ENCODE results near the gene MYO1B. TPM values are rescaled to one million over a fixed set of nuclear protein-coding genes. Genes with fewer than 3 reads are reported as not detected.

MYO1B gene
- total and polyA plus RNA-seq, 2 of the 4 experiments (the other 2 are of a cell fraction) = 57.2 to 116 TPM

DNA sequence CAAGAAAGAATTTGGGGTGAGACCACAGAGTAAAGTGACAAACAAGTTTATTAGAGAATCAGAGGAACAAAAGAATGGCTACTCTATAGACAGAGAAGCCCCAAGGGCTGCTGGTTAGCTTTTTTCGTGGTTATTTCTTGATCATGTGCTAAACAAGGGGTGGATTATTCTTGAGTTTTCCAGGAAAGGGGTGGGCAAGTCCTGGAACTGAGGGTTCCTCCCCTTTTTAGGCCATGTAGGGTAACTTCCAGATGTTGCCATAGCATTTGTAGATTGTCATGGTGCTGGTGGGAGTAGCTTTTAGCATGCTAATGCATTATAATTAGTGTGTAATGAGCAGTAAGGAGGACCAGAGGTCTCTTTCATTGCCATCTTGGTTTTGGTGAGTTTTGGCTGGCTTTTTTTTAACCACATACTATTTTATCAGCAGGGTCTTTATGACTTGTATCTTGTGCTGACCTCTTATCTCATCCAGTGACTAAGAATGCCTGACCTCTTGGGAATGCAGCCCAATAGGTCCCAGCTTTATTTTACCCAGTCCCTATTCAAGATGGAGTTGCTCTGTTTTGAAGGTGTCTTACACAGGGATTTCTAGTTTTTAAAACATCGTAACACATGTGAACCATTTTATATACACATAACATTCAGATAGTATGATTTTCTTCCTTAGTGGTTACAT lies 77.8 kb downstream of the MYO1B start:
- no peak overlapping the region for H2BK5ac ChIP-seq (ENCODE audit: low read depth, low read length, poor library complexity, severe bottlenecking)
- intact Hi-C loops (cut with micrococcal nuclease) = no loop called here

More for the DNA sequence above, 77.8 kb downstream of the MYO1B start:
- in situ Hi-C loops (cut with MboI; ENCODE audit: low sequenced_read_pairs) (no loop called here), dilution Hi-C loops (cut with HindIII; ENCODE audit: low sequenced_read_pairs, unreplicated experiment) (no loop called here)
- Histone ChIP-seq H3K18ac (ENCODE audit: low read depth, low read length) (no peak overlapping the region), H3K4ac (ENCODE audit: low read depth, low read length) (no peak overlapping the region), H2BK120ac (ENCODE audit: low read depth, low read length) (no peak overlapping the region), H3K36me3 (ENCODE audit: control insufficient read depth, insufficient read depth, low read length) (peaks cover 3% of the 10 kb centered on the region), H3K4me3 (ENCODE audit: insufficient read depth, low read depth, low read length) (no peak overlapping the region), H2AK9ac (replicated peaks; ENCODE audit: low read depth, low read length, poor library complexity) (no peak overlapping the region), H4K8ac (ENCODE audit: low read depth in 2 of 2, low read length in 2 of 2) (no peak overlapping the region), H2BK15ac (ENCODE audit: low read depth, low read length) (no peak overlapping the region), H3K9me3 (ENCODE audit: control insufficient read depth, insufficient read depth, low read length) (no peaks in the 10 kb centered on the region), H3K9ac (ENCODE audit: low read depth, low read length) (no peak overlapping the region), H3K27ac (ENCODE audit: insufficient read depth, low read length) (no peak overlapping the region), H3K4me1 (ENCODE audit: control insufficient read depth, insufficient read depth, low read length) (peaks cover 19% of the 10 kb centered on the region), H3K79me1 (ENCODE audit: low read depth in 1 of 2, low read length in 2 of 2) (peaks cover 23 to 79% of the 10 kb centered on the region in 2 experiments), H3K4me2 (ENCODE audit: low read depth, low read length) (no peak overlapping the region), H3K27me3 (ENCODE audit: control insufficient read depth, insufficient read depth, low read length) (no peaks in the 10 kb centered on the region), H2AFZ (replicated peaks; ENCODE audit: low read length, poor library complexity) (no peak overlapping the region), H3K56ac (ENCODE audit: extremely low read depth, insufficient read depth, low read length) (no peak overlapping the region), H3K14ac (replicated peaks; ENCODE audit: low read depth, low read length) (no peak overlapping the region), H4K5ac (ENCODE audit: low read depth, low read length) (no peak overlapping the region), H2BK20ac (ENCODE audit: low read depth, low read length) (no peak overlapping the region), H4K20me1 (ENCODE audit: insufficient read depth, low read length) (peaks cover 23% of the 10 kb centered on the region), H4K91ac (ENCODE audit: insufficient read depth, low read depth, low read length) (no peak overlapping the region), H3K9me1 (ENCODE audit: insufficient read depth, low read length) (peaks cover 12% of the 10 kb centered on the region), H2AK5ac (ENCODE audit: low read depth, low read length) (no peak overlapping the region), H3K23ac (ENCODE audit: low read depth, low read length) (no peak overlapping the region; the same call in 1 of the 2 replicates)
- ChIA-PET CTCF (interaction anchor here (0.8 kb wide), 1 partner anchor 99 kb away, joined by 3 read pairs; no protein-coding TSS in a partner anchor), POLR2A (ENCODE audit: unreplicated experiment) (no interaction called here)
- ATAC-seq (ENCODE audit: low read depth) (no peak), DNase-seq (no peak)
- WGBS, 2 experiments (ENCODE audit: extremely low coverage in 2 of 2, insufficient read length in 1 of 2) = no CpG with 5 or more reads among the region's 2 CpGs
- no peak for TF ChIP-seq RCOR1 (IDR thresholded peaks at IDR 0.05; ENCODE audit: insufficient replicate concordance, low read length)
- TF ChIP-seq MAFK (IDR thresholded peaks at IDR 0.05; ENCODE audit: low read depth, low read length) = no peak
- TF ChIP-seq CEBPB (IDR thresholded peaks at IDR 0.05; ENCODE audit: low read depth, low read length) = no peak
- no peak for TF ChIP-seq RAD21 (IDR thresholded peaks at IDR 0.05; ENCODE audit: low read length)
- TF ChIP-seq, protein P1, sequence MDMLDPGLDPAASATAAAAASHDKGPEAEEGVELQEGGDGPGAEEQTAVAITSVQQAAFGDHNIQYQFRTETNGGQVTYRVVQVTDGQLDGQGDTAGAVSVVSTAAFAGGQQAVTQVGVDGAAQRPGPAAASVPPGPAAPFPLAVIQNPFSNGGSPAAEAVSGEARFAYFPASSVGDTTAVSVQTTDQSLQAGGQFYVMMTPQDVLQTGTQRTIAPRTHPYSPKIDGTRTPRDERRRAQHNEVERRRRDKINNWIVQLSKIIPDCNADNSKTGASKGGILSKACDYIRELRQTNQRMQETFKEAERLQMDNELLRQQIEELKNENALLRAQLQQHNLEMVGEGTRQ (IDR thresholded peaks at IDR 0.05; ENCODE audit: low read depth, low read length) = no peak
- TF ChIP-seq FOS (IDR thresholded peaks at IDR 0.05; ENCODE audit: low read depth, low read length) = no peak
- no peak for TF ChIP-seq NFE2L2 (IDR thresholded peaks at IDR 0.05; ENCODE audit: low read depth, low read length)
- TF ChIP-seq, protein P2, sequence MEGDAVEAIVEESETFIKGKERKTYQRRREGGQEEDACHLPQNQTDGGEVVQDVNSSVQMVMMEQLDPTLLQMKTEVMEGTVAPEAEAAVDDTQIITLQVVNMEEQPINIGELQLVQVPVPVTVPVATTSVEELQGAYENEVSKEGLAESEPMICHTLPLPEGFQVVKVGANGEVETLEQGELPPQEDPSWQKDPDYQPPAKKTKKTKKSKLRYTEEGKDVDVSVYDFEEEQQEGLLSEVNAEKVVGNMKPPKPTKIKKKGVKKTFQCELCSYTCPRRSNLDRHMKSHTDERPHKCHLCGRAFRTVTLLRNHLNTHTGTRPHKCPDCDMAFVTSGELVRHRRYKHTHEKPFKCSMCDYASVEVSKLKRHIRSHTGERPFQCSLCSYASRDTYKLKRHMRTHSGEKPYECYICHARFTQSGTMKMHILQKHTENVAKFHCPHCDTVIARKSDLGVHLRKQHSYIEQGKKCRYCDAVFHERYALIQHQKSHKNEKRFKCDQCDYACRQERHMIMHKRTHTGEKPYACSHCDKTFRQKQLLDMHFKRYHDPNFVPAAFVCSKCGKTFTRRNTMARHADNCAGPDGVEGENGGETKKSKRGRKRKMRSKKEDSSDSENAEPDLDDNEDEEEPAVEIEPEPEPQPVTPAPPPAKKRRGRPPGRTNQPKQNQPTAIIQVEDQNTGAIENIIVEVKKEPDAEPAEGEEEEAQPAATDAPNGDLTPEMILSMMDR (conservative IDR thresholded peaks at IDR 0.05; ENCODE audit: low read depth, low read length) = no peak
- TF ChIP-seq BHLHE40 (IDR thresholded peaks at IDR 0.05; ENCODE audit: low read depth, low read length) = no peak
- TF ChIP-seq, protein P3, sequence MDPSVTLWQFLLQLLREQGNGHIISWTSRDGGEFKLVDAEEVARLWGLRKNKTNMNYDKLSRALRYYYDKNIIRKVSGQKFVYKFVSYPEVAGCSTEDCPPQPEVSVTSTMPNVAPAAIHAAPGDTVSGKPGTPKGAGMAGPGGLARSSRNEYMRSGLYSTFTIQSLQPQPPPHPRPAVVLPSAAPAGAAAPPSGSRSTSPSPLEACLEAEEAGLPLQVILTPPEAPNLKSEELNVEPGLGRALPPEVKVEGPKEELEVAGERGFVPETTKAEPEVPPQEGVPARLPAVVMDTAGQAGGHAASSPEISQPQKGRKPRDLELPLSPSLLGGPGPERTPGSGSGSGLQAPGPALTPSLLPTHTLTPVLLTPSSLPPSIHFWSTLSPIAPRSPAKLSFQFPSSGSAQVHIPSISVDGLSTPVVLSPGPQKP (IDR thresholded peaks at IDR 0.05; ENCODE audit: borderline replicate concordance, low read depth, low read length) = no peak
- no peak for TF ChIP-seq CHD1 (IDR thresholded peaks at IDR 0.05; ENCODE audit: low read depth, low read length)
- no peak for TF ChIP-seq POLR2A (IDR thresholded peaks at IDR 0.05; ENCODE audit: low read depth, low read length)
- no peak for TF ChIP-seq MXI1 (IDR thresholded peaks at IDR 0.05; ENCODE audit: borderline replicate concordance, low read depth, low read length)
- BruUV-seq (replicated peaks) = no TSS peak

All from IMR-90 (cell line).